Activated CD8-positive, alpha-beta memory T cell treated with anti-CD3 and anti-CD28 coated beads, Interleukin-2, amount 10 ng/mL, durations not matched to agents 7 days and 5 days (primary cell): ENCODE results near the gene TENT4B. TPM values are rescaled to one million over a fixed set of nuclear protein-coding genes. Genes with fewer than 3 reads are reported as not detected.
A peak's percentile ranks its signal among the peaks of the same experiment; 100 is the strongest.

ENCODE experiments used
- ATAC-seq: fragments of 150-1000 bp; cut with Tn5 transposase; one replicate; pipeline ENCODE4 v1.10.0; 2021; ENCODE audit warnings: moderate library complexity
- CTCF ChIA-PET: fragments of 350-600 bp; sonication (Branson Sonifier 250); formaldehyde crosslinking; loops from one replicate; lab custom pipeline; 2021; ENCODE audit warnings: antibody characterized with exemption; lab: Charles Lee
- DNase-seq: peaks from one replicate; pipeline ENCODE4 v3.0.0-alpha.2; 2020
- H3K27ac Mint-ChIP-seq: one replicate; pipeline ENCODE4 v1.8.0; 2021; ENCODE audit warnings: mild to moderate bottlenecking, mixed read lengths
- H3K27me3 Mint-ChIP-seq: one replicate; pipeline ENCODE4 v1.8.0; 2021; ENCODE audit warnings: mixed read lengths
- H3K36me3 Mint-ChIP-seq: one replicate; pipeline ENCODE4 v1.8.0; 2021; ENCODE audit warnings: mild to moderate bottlenecking, mixed read lengths
- H3K4me1 Mint-ChIP-seq: one replicate; pipeline ENCODE4 v1.8.0; 2021; ENCODE audit warnings: mixed read lengths
- H3K4me3 Mint-ChIP-seq: one replicate; pipeline ENCODE4 v1.8.0; 2021; ENCODE audit warnings: mild to moderate bottlenecking, moderate library complexity, mixed read lengths
- H3K9me3 Mint-ChIP-seq: one replicate; pipeline ENCODE4 v1.8.0; 2022; ENCODE audit warnings: low read depth, mixed read lengths
- total RNA-seq, 2 experiments: library from RNA; stranded (reverse); gene quantifications; one replicate each; pipeline ENCODE4 v1.2.3, GENCODE V29; 2021

TENT4B gene
- total RNA-seq, 2 experiments from 2014 or later, result 18.5 to 19.7 TPM

- Mint-ChIP-seq H3K27me3 (no peaks in the 10 kb centered on the region), H3K4me1 (peaks cover 16% of the 10 kb centered on the region)
- CTCF ChIA-PET, result interaction anchor here (2.8 kb wide), 1 partner anchor 22 kb away, joined by 10 read pairs; no protein-coding TSS in a partner anchor
These were observed 35.6 kb downstream of the TENT4B start for GRCh38 chr16:50188619-50189136.

GRCh38 chr16:50190292-50190691, 37.2 kb downstream of the TENT4B start:
- no peaks in the 10 kb centered on the region for H3K9me3 Mint-ChIP-seq
- H3K27me3 Mint-ChIP-seq, result no peaks in the 10 kb centered on the region
- H3K36me3 Mint-ChIP-seq, result peaks cover 7% of the 10 kb centered on the region
- ATAC-seq (no peak), DNase-seq (no peak)
- no peak overlapping the region for H3K27ac Mint-ChIP-seq
- no peak overlapping the region for H3K4me3 Mint-ChIP-seq
- CTCF ChIA-PET, result interaction anchor here (2.8 kb wide), 1 partner anchor 21 kb away, joined by 10 read pairs; no protein-coding TSS in a partner anchor
- H3K4me1 Mint-ChIP-seq, result peaks cover 16% of the 10 kb centered on the region

More at GRCh38 chr16:50188619-50189136, 35.6 kb downstream of the TENT4B start:
- H3K27ac Mint-ChIP-seq, result no peak overlapping the region
- DNase-seq, result no peak
- H3K4me3 Mint-ChIP-seq, result no peak overlapping the region
- no peak for ATAC-seq
- H3K36me3 Mint-ChIP-seq, result peaks cover 3% of the 10 kb centered on the region
- H3K9me3 Mint-ChIP-seq, result no peaks in the 10 kb centered on the region

GRCh38 chr16:50192386-50193050, 39.4 kb downstream of the TENT4B start:
- DNase-seq (no peak), ATAC-seq (no peak)
- Mint-ChIP-seq H3K27me3 (no peaks in the 10 kb centered on the region), H3K27ac (no peak overlapping the region), H3K36me3 (peaks cover 8% of the 10 kb centered on the region), H3K4me3 (no peak overlapping the region), H3K4me1 (peaks cover 37% of the 10 kb centered on the region), H3K9me3 (no peaks in the 10 kb centered on the region)
- CTCF ChIA-PET, result interaction anchor here (0.7 to 1.2 kb wide), 4 partner anchors 18 to 168 kb away, joined by 3 to 5 read pairs (median 3); partner anchors contain the start of gene CNEP1R1

GRCh38 chr16:50193594-50193993, 40.5 kb downstream of the TENT4B start:
- Mint-ChIP-seq H3K9me3 (no peaks in the 10 kb centered on the region), H3K27me3 (no peaks in the 10 kb centered on the region), H3K27ac (no peak overlapping the region), H3K36me3 (peaks cover 11% of the 10 kb centered on the region), H3K4me3 (no peak overlapping the region), H3K4me1 (peaks cover 43% of the 10 kb centered on the region)
- DNase-seq (no peak), ATAC-seq (no peak)
- CTCF ChIA-PET, result interaction anchor here (0.7 kb wide), 2 partner anchors 168 to 269 kb away, joined by 3 to 4 read pairs; partner anchors contain the start of gene CNEP1R1

- H3K36me3 Mint-ChIP-seq, result peaks cover 11% of the 10 kb centered on the region
These were observed 42.2 kb downstream of the TENT4B start for GRCh38 chr16:50195276-50195675.

GRCh38 chr16:50195756-50196155, 42.6 kb downstream of the TENT4B start:
- Mint-ChIP-seq H3K36me3 (peaks cover 11% of the 10 kb centered on the region), H3K4me3 (no peak overlapping the region), H3K27me3 (no peaks in the 10 kb centered on the region), H3K27ac (no peak overlapping the region), H3K4me1 (peaks cover 45% of the 10 kb centered on the region), H3K9me3 (no peaks in the 10 kb centered on the region)
- CTCF ChIA-PET, result interaction anchor here (0.5 to 8.5 kb wide), 6 partner anchors 16 to 172 kb away, joined by 3 to 111 read pairs (median 4); partner anchors contain the start of gene CNEP1R1
- no peak for ATAC-seq
- DNase-seq, result no peak

More at GRCh38 chr16:50195276-50195675, 42.2 kb downstream of the TENT4B start:
- Mint-ChIP-seq H3K4me1 (peaks cover 45% of the 10 kb centered on the region), H3K27ac (peak overlapping the region; percentile 50), H3K4me3 (peak overlapping the region; percentile 48), H3K27me3 (no peaks in the 10 kb centered on the region), H3K9me3 (no peaks in the 10 kb centered on the region)
- CTCF ChIA-PET, result interaction anchor here (0.5 to 8.5 kb wide), 7 partner anchors 17 to 476 kb away, joined by 3 to 111 read pairs (median 3); partner anchors contain the start of gene CNEP1R1
- ATAC-seq (no peak), DNase-seq (no peak)

GRCh38 chr16:50197582-50197981, 44.5 kb downstream of the TENT4B start:
- no peak for ATAC-seq
- H3K36me3 Mint-ChIP-seq, result peaks cover 11% of the 10 kb centered on the region
- H3K9me3 Mint-ChIP-seq, result no peaks in the 10 kb centered on the region
- H3K4me1 Mint-ChIP-seq, result peaks cover 55% of the 10 kb centered on the region
- H3K27me3 Mint-ChIP-seq, result no peaks in the 10 kb centered on the region
- CTCF ChIA-PET, result interaction anchor here (1.2 to 8.5 kb wide), 5 partner anchors 14 to 173 kb away, joined by 3 to 111 read pairs (median 5); partner anchors contain the start of gene CNEP1R1
- H3K4me3 Mint-ChIP-seq, result no peak overlapping the region
- H3K27ac Mint-ChIP-seq, result no peak overlapping the region
- no peak for DNase-seq

GRCh38 chr16:50198802-50199403, 45.8 kb downstream of the TENT4B start:
- DNase-seq, result no peak
- ATAC-seq, result no peak
- CTCF ChIA-PET, result interaction anchor here (0.8 to 8.5 kb wide), 3 partner anchors 13 to 174 kb away, joined by 3 to 111 read pairs (median 4); partner anchors contain the start of gene CNEP1R1
- Mint-ChIP-seq H3K27ac (no peak overlapping the region), H3K4me3 (no peak overlapping the region), H3K9me3 (no peaks in the 10 kb centered on the region), H3K4me1 (peaks cover 58% of the 10 kb centered on the region), H3K36me3 (peaks cover 7% of the 10 kb centered on the region), H3K27me3 (no peaks in the 10 kb centered on the region)

- no peak overlapping the region for H3K27ac Mint-ChIP-seq
- no peaks in the 10 kb centered on the region for H3K9me3 Mint-ChIP-seq
- CTCF ChIA-PET, result interaction anchor here (0.8 to 8.5 kb wide), 6 partner anchors 10 to 178 kb away, joined by 3 to 111 read pairs (median 4); partner anchors contain the start of gene CNEP1R1
- H3K27me3 Mint-ChIP-seq, result no peaks in the 10 kb centered on the region
- ATAC-seq (peak; percentile 50), DNase-seq (no peak)
- H3K4me1 Mint-ChIP-seq, result peaks cover 42% of the 10 kb centered on the region
- peaks cover 4% of the 10 kb centered on the region for H3K36me3 Mint-ChIP-seq
- no peak overlapping the region for H3K4me3 Mint-ChIP-seq
These were observed 48.7 kb downstream of the TENT4B start for GRCh38 chr16:50201787-50202186.

GRCh38 chr16:50202926-50203624, 50.0 kb downstream of the TENT4B start:
- Mint-ChIP-seq H3K4me1 (peaks cover 33% of the 10 kb centered on the region), H3K27ac (no peak overlapping the region), H3K4me3 (no peak overlapping the region), H3K9me3 (no peaks in the 10 kb centered on the region), H3K27me3 (no peaks in the 10 kb centered on the region), H3K36me3 (no peaks in the 10 kb centered on the region)
- ATAC-seq (no peak), DNase-seq (no peak)
- CTCF ChIA-PET, result interaction anchor here (1.1 to 8.5 kb wide), 4 partner anchors 9 to 180 kb away, joined by 3 to 111 read pairs (median 7); partner anchors contain the start of gene CNEP1R1

GRCh38 chr16:50203681-50204080, 50.6 kb downstream of the TENT4B start:
- CTCF ChIA-PET, result interaction anchor here (1.3 kb wide), 1 partner anchor 10 kb away, joined by 3 read pairs; no protein-coding TSS in a partner anchor

GRCh38 chr16:50204453-50205108, 51.5 kb downstream of the TENT4B start:
- Mint-ChIP-seq H3K9me3 (no peaks in the 10 kb centered on the region), H3K27me3 (no peaks in the 10 kb centered on the region), H3K4me3 (no peak overlapping the region), H3K36me3 (no peaks in the 10 kb centered on the region), H3K4me1 (peaks cover 25% of the 10 kb centered on the region), H3K27ac (no peak overlapping the region)
- DNase-seq (no peak), ATAC-seq (no peak)
- CTCF ChIA-PET, result interaction anchor here (1.1 to 1.3 kb wide), 2 partner anchors 10 to 179 kb away, joined by 3 read pairs; partner anchors contain the start of gene CNEP1R1

More at GRCh38 chr16:50203681-50204080, 50.6 kb downstream of the TENT4B start:
- no peak overlapping the region for H3K4me3 Mint-ChIP-seq
- H3K36me3 Mint-ChIP-seq, result no peaks in the 10 kb centered on the region
- peaks cover 29% of the 10 kb centered on the region for H3K4me1 Mint-ChIP-seq
- H3K27me3 Mint-ChIP-seq, result no peaks in the 10 kb centered on the region
- ATAC-seq, result no peak
- H3K9me3 Mint-ChIP-seq, result no peaks in the 10 kb centered on the region
- no peak for DNase-seq
- no peak overlapping the region for H3K27ac Mint-ChIP-seq
